ENCODE results near the gene DLX5. TPM values are rescaled to one million over a fixed set of nuclear protein-coding genes. Genes with fewer than 3 reads are reported as not detected.
"Not testable (repeated sequence)": the region's sequence is repeated elsewhere in the genome, so short reads cannot be mapped to it uniquely, and the experiment has no call there.

The DLX5 gene
- total RNA-seq = not detected

- H3K36me3 Mint-ChIP-seq (ENCODE audit: insufficient read depth) = no peaks in the 10 kb centered on the region
- no peak for DNase-seq
- peaks cover 46% of the 10 kb centered on the region for H3K4me1 Mint-ChIP-seq (ENCODE audit: low read depth)
- peak in 1 of 2 donors; percentile 25 for ATAC-seq
- H3K9me3 Mint-ChIP-seq = no peaks in the 10 kb centered on the region
- no peak within 1 kb of the TSS for H3K4me3 Mint-ChIP-seq
- H3K27me3 Mint-ChIP-seq (ENCODE audit: low read depth) = peaks cover 91% of the 10 kb centered on the region
Measured at GRCh38 chr7:97024209-97025129, at the start of gene DLX5. Gene DLX5, minus strand, starts transcription at chr7:97024831. Its CDS starts 208 bp downstream, at chr7:97024623.

GRCh38 chr7:97072025-97072424 is 47.4 kb upstream of the DLX5 start:
- not testable (repeated sequence) for H3K4me3 Mint-ChIP-seq; DNase-seq; ATAC-seq; H3K36me3 Mint-ChIP-seq (ENCODE audit: insufficient read depth); H3K9me3 Mint-ChIP-seq; H3K4me1 Mint-ChIP-seq (ENCODE audit: low read depth)
- H3K27me3 Mint-ChIP-seq (ENCODE audit: low read depth) = peaks cover 28% of the 10 kb centered on the region

- no peaks in the 10 kb centered on the region for H3K36me3 Mint-ChIP-seq (ENCODE audit: insufficient read depth)
- H3K4me3 Mint-ChIP-seq = no peak overlapping the region
- peak in 1 of 2 donors; percentile 69 for ATAC-seq
- no peak for DNase-seq
- H3K27me3 Mint-ChIP-seq (ENCODE audit: low read depth) = peaks cover 4% of the 10 kb centered on the region
- H3K4me1 Mint-ChIP-seq (ENCODE audit: low read depth) = no peaks in the 10 kb centered on the region
- H3K9me3 Mint-ChIP-seq = no peaks in the 10 kb centered on the region
Measured at GRCh38 chr7:97064972-97065587, 40.4 kb upstream of the DLX5 start.

GRCh38 chr7:97064020-97064419 is 39.4 kb upstream of the DLX5 start:
- no peak for ATAC-seq

GRCh38 chr7:97043281-97043680 is 18.6 kb upstream of the DLX5 start:
- Mint-ChIP-seq H3K4me1 (ENCODE audit: low read depth) (no peaks in the 10 kb centered on the region), H3K9me3 (no peaks in the 10 kb centered on the region), H3K36me3 (ENCODE audit: insufficient read depth) (no peaks in the 10 kb centered on the region), H3K27me3 (ENCODE audit: low read depth) (peaks cover 47% of the 10 kb centered on the region), H3K4me3 (no peak overlapping the region)
- ATAC-seq (no peak), DNase-seq (no peak)

More at GRCh38 chr7:97064020-97064419, 39.4 kb upstream of the DLX5 start:
- H3K4me1 Mint-ChIP-seq (ENCODE audit: low read depth) = no peaks in the 10 kb centered on the region
- H3K4me3 Mint-ChIP-seq = no peak overlapping the region
- H3K9me3 Mint-ChIP-seq = peaks cover 8% of the 10 kb centered on the region
- H3K27me3 Mint-ChIP-seq (ENCODE audit: low read depth) = peaks cover 6% of the 10 kb centered on the region
- DNase-seq = no peak
- no peaks in the 10 kb centered on the region for H3K36me3 Mint-ChIP-seq (ENCODE audit: insufficient read depth)

GRCh38 chr7:97039374-97040065 is 14.9 kb upstream of the DLX5 start:
- Mint-ChIP-seq H3K4me1 (ENCODE audit: low read depth) (no peaks in the 10 kb centered on the region), H3K4me3 (no peak overlapping the region), H3K36me3 (ENCODE audit: insufficient read depth) (no peaks in the 10 kb centered on the region), H3K9me3 (no peaks in the 10 kb centered on the region), H3K27me3 (ENCODE audit: low read depth) (peaks cover 36% of the 10 kb centered on the region)
- no peak for DNase-seq
- ATAC-seq = no peak

GRCh38 chr7:97034213-97034852 is 9.7 kb upstream of the DLX5 start:
- H3K4me3 Mint-ChIP-seq; H3K4me1 Mint-ChIP-seq (ENCODE audit: low read depth); H3K9me3 Mint-ChIP-seq; H3K36me3 Mint-ChIP-seq (ENCODE audit: insufficient read depth); DNase-seq; ATAC-seq: not testable (repeated sequence)
- peaks cover 10% of the 10 kb centered on the region for H3K27me3 Mint-ChIP-seq (ENCODE audit: low read depth)

- peak; percentile 77 to 78 for ATAC-seq
- no peaks in the 10 kb centered on the region for H3K9me3 Mint-ChIP-seq
- H3K27me3 Mint-ChIP-seq (ENCODE audit: low read depth) = peaks cover 69% of the 10 kb centered on the region
- H3K4me1 Mint-ChIP-seq (ENCODE audit: low read depth) = peaks cover 36% of the 10 kb centered on the region
- peak; percentile 53 for DNase-seq
- peak overlapping the region; percentile 77 for H3K4me3 Mint-ChIP-seq
- no peaks in the 10 kb centered on the region for H3K36me3 Mint-ChIP-seq (ENCODE audit: insufficient read depth)
Measured at GRCh38 chr7:97027427-97028234, 3.0 kb upstream of the DLX5 start.

GRCh38 chr7:97026715-97027426 is 2.2 kb upstream of the DLX5 start:
- H3K36me3 Mint-ChIP-seq (ENCODE audit: insufficient read depth) = no peaks in the 10 kb centered on the region
- DNase-seq = no peak
- H3K4me3 Mint-ChIP-seq = peak overlapping the region; percentile 77
- peaks cover 43% of the 10 kb centered on the region for H3K4me1 Mint-ChIP-seq (ENCODE audit: low read depth)
- no peaks in the 10 kb centered on the region for H3K9me3 Mint-ChIP-seq
- ATAC-seq = peak in 1 of 2 donors; percentile 12
- peaks cover 73% of the 10 kb centered on the region for H3K27me3 Mint-ChIP-seq (ENCODE audit: low read depth)

- H3K4me1 Mint-ChIP-seq (ENCODE audit: low read depth) = peaks cover 44% of the 10 kb centered on the region
- DNase-seq (no peak), ATAC-seq (peak; percentile 36 to 42)
- peaks cover 78% of the 10 kb centered on the region for H3K27me3 Mint-ChIP-seq (ENCODE audit: low read depth)
- no peaks in the 10 kb centered on the region for H3K36me3 Mint-ChIP-seq (ENCODE audit: insufficient read depth)
- no peaks in the 10 kb centered on the region for H3K9me3 Mint-ChIP-seq
- peak overlapping the region; percentile 77 for H3K4me3 Mint-ChIP-seq
Measured at GRCh38 chr7:97025983-97026714, 1.5 kb upstream of the DLX5 start.

- H3K4me3 Mint-ChIP-seq = no peak overlapping the region
- no peak for ATAC-seq
- H3K4me1 Mint-ChIP-seq (ENCODE audit: low read depth) = peaks cover 46% of the 10 kb centered on the region
Measured at GRCh38 chr7:97025130-97025499, 484 bp upstream of the DLX5 start.

GRCh38 chr7:97022491-97023306 is 1.9 kb downstream of the DLX5 start:
- H3K4me1 Mint-ChIP-seq (ENCODE audit: low read depth) = peaks cover 44% of the 10 kb centered on the region
- DNase-seq (no peak), ATAC-seq (no peak)
- H3K9me3 Mint-ChIP-seq = no peaks in the 10 kb centered on the region
- no peaks in the 10 kb centered on the region for H3K36me3 Mint-ChIP-seq (ENCODE audit: insufficient read depth)
- H3K27me3 Mint-ChIP-seq (ENCODE audit: low read depth) = peaks cover 95% of the 10 kb centered on the region
- H3K4me3 Mint-ChIP-seq = no peak overlapping the region

More at GRCh38 chr7:97025130-97025499, 484 bp upstream of the DLX5 start:
- H3K9me3 Mint-ChIP-seq = no peaks in the 10 kb centered on the region
- H3K27me3 Mint-ChIP-seq (ENCODE audit: low read depth) = peaks cover 86% of the 10 kb centered on the region
- DNase-seq = no peak
- no peaks in the 10 kb centered on the region for H3K36me3 Mint-ChIP-seq (ENCODE audit: insufficient read depth)

Data from activated T-cell treated with anti-CD3 and anti-CD28 coated beads, Interleukin-2, amount 50 U/mL, for 4 hours (primary cell).